OCI-LY1 (cell line): Measurements from ENCODE around the gene IFITM2.

ENCODE experiments used
- H2AFZ ChIP-seq: fragments of 200-600 bp; sonication (generic), shearing (Covaris generic); 2 replicates; pipeline ENCODE4 v1.6.0; 2014; ENCODE audit warnings: antibody characterized with exemption, mild to moderate bottlenecking, low read length
- H3F3A ChIP-seq: fragments of 200-600 bp; sonication (generic), shearing (Covaris generic); 2 replicates; pipeline ENCODE4 v1.6.0; 2014; ENCODE audit warnings: mild to moderate bottlenecking, antibody characterized with exemption, low read length, moderate library complexity; ENCODE audit not compliant: insufficient read depth
- H3K27ac ChIP-seq: fragments of 200-600 bp; sonication (generic); 2 replicates; pipeline ENCODE4 v1.5.1; 2014; ENCODE audit warnings: low read length, mixed run types, mild to moderate bottlenecking, low read depth; ENCODE audit not compliant: poor library complexity, severe bottlenecking
- H3K27me3 ChIP-seq: fragments of 200-600 bp; sonication (generic); 2 replicates; pipeline ENCODE4 v1.6.0; 2014; ENCODE audit warnings: antibody characterized with exemption, mild to moderate bottlenecking, low read length, moderate library complexity; ENCODE audit not compliant: insufficient read depth
- H3K36me3 ChIP-seq: fragments of 200-600 bp; sonication (generic); 2 replicates; pipeline ENCODE4 v1.6.1; 2014; ENCODE audit warnings: mild to moderate bottlenecking, antibody characterized with exemption, low read length, moderate library complexity, mixed read lengths; ENCODE audit not compliant: insufficient read depth
- H3K4me1 ChIP-seq: fragments of 200-600 bp; sonication (generic); 2 replicates; pipeline ENCODE4 v1.5.1; 2014; ENCODE audit warnings: mild to moderate bottlenecking, low read length, moderate library complexity; ENCODE audit not compliant: insufficient read depth, severe bottlenecking
- H3K4me2 ChIP-seq: fragments of 200-600 bp; sonication (generic), shearing (Covaris generic); 2 replicates; pipeline ENCODE4 v1.6.1; 2014; ENCODE audit warnings: low read length
- H3K4me3 ChIP-seq: fragments of 200-600 bp; sonication (generic); 2 replicates; pipeline ENCODE4 v1.5.1; 2014; ENCODE audit warnings: low read length, low read depth, mild to moderate bottlenecking, mixed read lengths; ENCODE audit not compliant: poor library complexity, severe bottlenecking
- H3K79me2 ChIP-seq: fragments of 200-600 bp; shearing (Covaris generic); 2 replicates; pipeline ENCODE4 v1.6.1; 2016; ENCODE audit warnings: mixed run types, low read length, mixed read lengths; ENCODE audit not compliant: insufficient read depth
- H3K9ac ChIP-seq: fragments of 200-600 bp; sonication (generic), shearing (Covaris generic); 2 replicates; pipeline ENCODE4 v1.6.1; 2014; ENCODE audit warnings: mild to moderate bottlenecking, low read length, mixed read lengths
- H3K9me2 ChIP-seq: fragments of 200-600 bp; sonication (generic), shearing (Covaris generic); 2 replicates; pipeline ENCODE4 v1.6.1; 2014; ENCODE audit warnings: low read depth, mild to moderate bottlenecking, low read length, mixed read lengths
- H3K9me3 ChIP-seq: fragments of 200-600 bp; shearing (Covaris generic); 2 replicates; pipeline ENCODE4 v1.6.1; 2014; ENCODE audit warnings: low read length, mixed read lengths
- H4K20me1 ChIP-seq: fragments of 200-600 bp; sonication (generic), shearing (Covaris generic); 2 replicates; pipeline ENCODE4 v1.6.0; 2016; ENCODE audit warnings: mild to moderate bottlenecking, low read length; ENCODE audit not compliant: insufficient read depth
- EZH2 ChIP-seq: fragments of 200-600 bp; sonication (generic), shearing (Covaris generic); IDR thresholded peaks from 2 replicates; pipeline ENCODE4 v1.8.0; 2017; ENCODE audit warnings: borderline replicate concordance, mixed run types, mild to moderate bottlenecking, antibody characterized with exemption, low read length, moderate library complexity, mixed read lengths
- TF ChIP-seq, protein P1 (sequence below): fragments of 200-600 bp; sonication (generic), shearing (Covaris generic); IDR thresholded peaks from 2 replicates; pipeline ENCODE4 v1.5.1; 2017; ENCODE audit warnings: mild to moderate bottlenecking, antibody characterized with exemption, low read length, moderate library complexity, mixed read lengths

Gene IFITM2

DNA sequence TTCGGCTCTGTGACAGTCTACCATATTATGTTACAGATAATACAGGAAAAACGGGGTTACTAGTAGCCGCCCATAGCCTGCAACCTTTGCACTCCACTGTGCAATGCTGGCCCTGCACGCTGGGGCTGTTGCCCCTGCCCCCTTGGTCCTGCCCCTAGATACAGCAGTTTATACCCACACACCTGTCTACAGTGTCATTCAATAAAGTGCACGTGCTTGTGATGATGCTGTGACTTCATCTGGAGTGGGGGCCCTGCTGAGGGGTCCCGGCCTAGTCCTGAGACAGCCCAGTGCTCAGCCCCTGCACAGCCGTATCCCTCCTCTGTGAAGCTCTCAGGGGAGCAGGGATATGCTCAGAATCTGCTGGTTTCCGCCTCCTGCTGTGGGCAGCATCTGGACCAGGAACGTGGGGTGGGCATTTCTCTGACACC lies 7.5 kb downstream of the IFITM2 start:
- H3K4me2 ChIP-seq: no peak overlapping the region
- H3K9ac ChIP-seq: no peak overlapping the region
- H3K27ac ChIP-seq: no peak overlapping the region
- H3K79me2 ChIP-seq: no peaks in the 10 kb centered on the region
- H4K20me1 ChIP-seq: no peaks in the 10 kb centered on the region
- peaks cover 8% of the 10 kb centered on the region for H3K4me1 ChIP-seq
- no peak overlapping the region for H2AFZ ChIP-seq
- H3K36me3 ChIP-seq: no peaks in the 10 kb centered on the region
- no peak overlapping the region for H3K4me3 ChIP-seq
- no peak for TF ChIP-seq EZH2
- TF ChIP-seq, protein P1, sequence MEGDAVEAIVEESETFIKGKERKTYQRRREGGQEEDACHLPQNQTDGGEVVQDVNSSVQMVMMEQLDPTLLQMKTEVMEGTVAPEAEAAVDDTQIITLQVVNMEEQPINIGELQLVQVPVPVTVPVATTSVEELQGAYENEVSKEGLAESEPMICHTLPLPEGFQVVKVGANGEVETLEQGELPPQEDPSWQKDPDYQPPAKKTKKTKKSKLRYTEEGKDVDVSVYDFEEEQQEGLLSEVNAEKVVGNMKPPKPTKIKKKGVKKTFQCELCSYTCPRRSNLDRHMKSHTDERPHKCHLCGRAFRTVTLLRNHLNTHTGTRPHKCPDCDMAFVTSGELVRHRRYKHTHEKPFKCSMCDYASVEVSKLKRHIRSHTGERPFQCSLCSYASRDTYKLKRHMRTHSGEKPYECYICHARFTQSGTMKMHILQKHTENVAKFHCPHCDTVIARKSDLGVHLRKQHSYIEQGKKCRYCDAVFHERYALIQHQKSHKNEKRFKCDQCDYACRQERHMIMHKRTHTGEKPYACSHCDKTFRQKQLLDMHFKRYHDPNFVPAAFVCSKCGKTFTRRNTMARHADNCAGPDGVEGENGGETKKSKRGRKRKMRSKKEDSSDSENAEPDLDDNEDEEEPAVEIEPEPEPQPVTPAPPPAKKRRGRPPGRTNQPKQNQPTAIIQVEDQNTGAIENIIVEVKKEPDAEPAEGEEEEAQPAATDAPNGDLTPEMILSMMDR: no peak
- H3F3A ChIP-seq: no peaks in the 10 kb centered on the region
- H3K9me3 ChIP-seq: no peaks in the 10 kb centered on the region
- peaks cover 10% of the 10 kb centered on the region for H3K27me3 ChIP-seq
- H3K9me2 ChIP-seq: no peaks in the 10 kb centered on the region

DNA sequence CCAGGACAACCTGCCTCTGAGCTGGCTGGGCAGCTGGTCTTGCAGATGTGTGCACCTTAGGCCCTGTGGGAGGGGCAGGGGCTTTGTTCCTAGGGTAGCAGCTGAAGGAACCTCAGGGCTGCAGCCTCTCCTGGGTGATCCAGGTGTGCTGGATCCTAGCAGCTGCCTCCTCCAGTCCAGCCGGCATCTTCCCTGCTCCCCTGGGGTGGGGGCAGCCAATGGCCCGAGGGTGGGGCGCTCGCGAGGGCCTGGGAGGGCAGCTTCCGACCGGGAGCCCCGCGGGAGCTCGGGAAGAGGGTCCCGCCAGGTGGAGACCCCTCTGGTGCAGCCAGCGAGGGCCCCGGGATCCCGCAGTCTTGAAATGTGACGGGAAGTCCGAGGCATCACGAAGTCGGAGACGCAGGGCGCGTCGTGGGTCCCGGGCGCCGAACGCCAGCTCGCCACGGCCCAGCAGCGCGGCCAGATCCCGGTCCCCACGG lies 7.9 kb downstream of the IFITM2 start:
- H3F3A ChIP-seq: no peaks in the 10 kb centered on the region
- TF ChIP-seq EZH2: no peak
- TF ChIP-seq, protein P1: no peak
- no peaks in the 10 kb centered on the region for H3K9me3 ChIP-seq
- no peaks in the 10 kb centered on the region for H4K20me1 ChIP-seq
- peaks cover 8% of the 10 kb centered on the region for H3K4me1 ChIP-seq
- H3K79me2 ChIP-seq: no peaks in the 10 kb centered on the region
- no peak overlapping the region for H3K9ac ChIP-seq
- peaks cover 10% of the 10 kb centered on the region for H3K27me3 ChIP-seq
- H3K36me3 ChIP-seq: no peaks in the 10 kb centered on the region
- H2AFZ ChIP-seq: no peak overlapping the region
- no peak overlapping the region for H3K4me3 ChIP-seq
- H3K4me2 ChIP-seq: no peak overlapping the region
- no peaks in the 10 kb centered on the region for H3K9me2 ChIP-seq
- no peak overlapping the region for H3K27ac ChIP-seq

DNA sequence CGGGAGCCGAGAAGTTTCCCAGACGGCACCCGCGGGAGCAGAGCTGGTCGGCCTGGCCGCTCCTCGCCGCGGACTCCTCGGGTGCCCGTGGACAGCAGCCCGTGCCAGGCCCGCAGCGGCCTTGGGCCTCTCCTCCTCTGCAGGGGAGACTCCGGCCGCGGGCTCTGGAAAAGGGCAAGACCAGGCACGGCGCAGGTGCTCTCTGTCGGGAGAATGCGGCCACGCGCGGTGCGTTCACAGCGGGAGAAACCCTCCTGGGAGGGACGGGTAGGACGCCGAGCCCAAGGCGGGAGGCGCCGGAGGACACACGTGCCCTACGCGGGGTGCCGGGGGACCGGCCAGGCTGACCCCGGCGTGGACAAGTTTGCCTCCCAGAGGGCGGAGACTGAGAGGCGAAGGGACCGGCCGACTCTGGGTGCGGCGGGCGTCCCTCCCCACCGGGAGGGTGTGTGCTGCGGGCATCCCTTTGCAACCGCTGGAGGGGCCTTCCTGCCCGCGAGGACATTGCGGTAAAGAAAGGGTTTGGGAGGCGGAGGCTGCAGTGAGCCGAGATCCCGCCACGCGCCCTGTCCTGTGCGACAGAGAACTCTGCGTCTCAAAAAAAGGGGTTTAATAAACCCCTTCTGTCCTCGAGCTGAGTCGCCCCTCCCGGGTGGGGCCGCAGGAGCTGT lies 8.6 kb downstream of the IFITM2 start:
- no peaks in the 10 kb centered on the region for H3F3A ChIP-seq
- no peaks in the 10 kb centered on the region for H3K79me2 ChIP-seq
- H4K20me1 ChIP-seq: no peaks in the 10 kb centered on the region
- H3K4me2 ChIP-seq: no peak overlapping the region
- H3K9ac ChIP-seq: no peak overlapping the region
- H3K36me3 ChIP-seq: no peaks in the 10 kb centered on the region
- no peak overlapping the region for H3K27ac ChIP-seq
- no peak overlapping the region for H3K4me3 ChIP-seq
- peaks cover 8% of the 10 kb centered on the region for H3K4me1 ChIP-seq
- H3K27me3 ChIP-seq: peaks cover 10% of the 10 kb centered on the region
- no peaks in the 10 kb centered on the region for H3K9me3 ChIP-seq
- H2AFZ ChIP-seq: no peak overlapping the region
- TF ChIP-seq EZH2: no peak
- TF ChIP-seq, protein P1: no peak
- H3K9me2 ChIP-seq: no peaks in the 10 kb centered on the region
